ENCODE measurements around the gene TSHZ1. TPM values are rescaled to one million over a fixed set of nuclear protein-coding genes. Genes with fewer than 3 reads are reported as not detected.

TSHZ1 gene
- total RNA-seq, 2 donors from 2014 or later = 1.1 to 1.7 TPM

DNA sequence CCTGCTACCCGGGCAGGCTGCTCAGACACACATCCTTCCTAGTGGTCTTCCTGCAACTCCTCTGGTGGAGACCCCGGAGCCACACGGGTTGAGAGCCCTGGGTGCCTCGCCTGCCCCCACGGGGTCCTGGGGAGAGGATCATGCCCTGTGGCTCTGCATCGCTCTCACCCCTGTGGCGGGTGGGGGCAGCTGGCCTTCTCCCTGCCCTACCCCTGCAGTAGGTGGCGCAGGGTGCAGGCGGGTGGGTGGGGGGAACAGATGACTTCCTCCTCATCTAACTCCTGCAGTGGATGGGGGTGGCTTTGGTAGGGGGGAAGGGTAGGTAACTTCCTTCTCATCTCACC is 38.5 kb downstream of the TSHZ1 start:
- 89% methylated on average over 7 of the region's 9 CpGs; no CpG with 5 or more reads in 1 of the 2 experiments for WGBS, 2 experiments (ENCODE audit: insufficient coverage in 1 of 2, insufficient read length in 1 of 2)
- H3K27ac Mint-ChIP-seq = no peak overlapping the region
- H3K9me3 ChIP-seq (ENCODE audit: control insufficient read depth, low read length) = no peaks in the 10 kb centered on the region
- no peaks in the 10 kb centered on the region for H3K27me3 Mint-ChIP-seq (ENCODE audit: insufficient read depth)
- no peaks in the 10 kb centered on the region for H3K36me3 Mint-ChIP-seq (ENCODE audit: low read depth)
- H3K4me1 ChIP-seq (ENCODE audit: control insufficient read depth, insufficient read depth, low read length) = no peaks in the 10 kb centered on the region
- no peak overlapping the region for H3K4me3 ChIP-seq (ENCODE audit: low read length)
- H3K27ac ChIP-seq (ENCODE audit: low read depth, low read length) = no peak overlapping the region
- no peak overlapping the region for H3K9ac ChIP-seq (ENCODE audit: extremely low read depth, low read length, poor library complexity, severe bottlenecking)
- no peak for DNase-seq
- H3K36me3 ChIP-seq (ENCODE audit: control insufficient read depth, insufficient read depth, low read length) = no peaks in the 10 kb centered on the region
- H3K4me3 Mint-ChIP-seq = no peak overlapping the region
- TF ChIP-seq, protein P1, sequence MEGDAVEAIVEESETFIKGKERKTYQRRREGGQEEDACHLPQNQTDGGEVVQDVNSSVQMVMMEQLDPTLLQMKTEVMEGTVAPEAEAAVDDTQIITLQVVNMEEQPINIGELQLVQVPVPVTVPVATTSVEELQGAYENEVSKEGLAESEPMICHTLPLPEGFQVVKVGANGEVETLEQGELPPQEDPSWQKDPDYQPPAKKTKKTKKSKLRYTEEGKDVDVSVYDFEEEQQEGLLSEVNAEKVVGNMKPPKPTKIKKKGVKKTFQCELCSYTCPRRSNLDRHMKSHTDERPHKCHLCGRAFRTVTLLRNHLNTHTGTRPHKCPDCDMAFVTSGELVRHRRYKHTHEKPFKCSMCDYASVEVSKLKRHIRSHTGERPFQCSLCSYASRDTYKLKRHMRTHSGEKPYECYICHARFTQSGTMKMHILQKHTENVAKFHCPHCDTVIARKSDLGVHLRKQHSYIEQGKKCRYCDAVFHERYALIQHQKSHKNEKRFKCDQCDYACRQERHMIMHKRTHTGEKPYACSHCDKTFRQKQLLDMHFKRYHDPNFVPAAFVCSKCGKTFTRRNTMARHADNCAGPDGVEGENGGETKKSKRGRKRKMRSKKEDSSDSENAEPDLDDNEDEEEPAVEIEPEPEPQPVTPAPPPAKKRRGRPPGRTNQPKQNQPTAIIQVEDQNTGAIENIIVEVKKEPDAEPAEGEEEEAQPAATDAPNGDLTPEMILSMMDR (conservative IDR thresholded peaks at IDR 0.05) = no peak
- H3K9me3 Mint-ChIP-seq = no peaks in the 10 kb centered on the region
- H3K27me3 ChIP-seq (ENCODE audit: control insufficient read depth, insufficient read depth, low read length, poor library complexity, severe bottlenecking) = no peaks in the 10 kb centered on the region
- H3K4me1 Mint-ChIP-seq = peaks cover 14% of the 10 kb centered on the region

DNA sequence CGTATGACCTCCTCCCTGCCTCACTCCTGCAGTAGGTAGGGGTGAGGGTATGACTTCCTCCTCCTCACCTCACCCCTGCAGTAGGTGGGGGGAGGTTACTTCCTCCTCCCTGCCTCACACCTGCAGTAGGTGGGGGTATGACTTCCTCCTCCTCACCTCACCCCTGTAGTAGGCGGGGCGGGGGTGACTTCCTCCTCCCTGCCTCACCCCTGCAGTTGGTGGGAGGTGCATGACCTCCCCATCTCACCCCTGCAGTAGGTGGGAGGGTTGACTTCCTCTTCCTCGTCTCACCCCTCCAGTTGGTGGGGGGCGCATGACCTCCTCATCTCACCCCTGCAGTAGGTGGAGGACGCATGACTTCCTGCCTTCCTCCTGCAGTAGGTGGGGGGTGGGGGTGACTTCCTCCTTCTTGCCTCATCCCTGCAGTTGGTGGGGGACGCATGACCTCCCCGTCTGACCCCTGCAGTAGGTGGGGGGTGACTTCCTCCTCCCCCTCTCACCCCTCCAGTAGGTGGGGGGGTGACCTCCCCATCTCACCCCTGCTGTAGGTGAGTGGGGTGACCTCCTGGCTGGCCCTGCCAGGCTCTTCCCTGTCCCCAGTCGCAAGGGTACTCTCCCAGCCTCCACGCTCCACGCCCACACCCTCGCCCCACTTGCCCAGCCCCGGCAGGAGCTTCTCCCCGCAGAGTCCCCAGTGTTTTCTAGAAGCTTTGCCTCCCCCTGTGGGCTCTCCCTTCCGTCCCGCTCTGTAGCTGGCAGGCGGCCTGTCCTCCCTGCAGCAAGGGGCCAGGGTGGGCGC is 39.3 kb downstream of the TSHZ1 start:
- Histone ChIP-seq H3K4me3 (ENCODE audit: low read length) (no peak overlapping the region), H3K27me3 (ENCODE audit: control insufficient read depth, insufficient read depth, low read length, poor library complexity, severe bottlenecking) (no peaks in the 10 kb centered on the region), H3K9ac (ENCODE audit: extremely low read depth, low read length, poor library complexity, severe bottlenecking) (no peak overlapping the region), H3K36me3 (ENCODE audit: control insufficient read depth, insufficient read depth, low read length) (no peaks in the 10 kb centered on the region), H3K4me1 (ENCODE audit: control insufficient read depth, insufficient read depth, low read length) (no peaks in the 10 kb centered on the region), H3K27ac (ENCODE audit: low read depth, low read length) (no peak overlapping the region), H3K9me3 (ENCODE audit: control insufficient read depth, low read length) (no peaks in the 10 kb centered on the region)
- Mint-ChIP-seq H3K27ac (no peak overlapping the region), H3K4me1 (peaks cover 14% of the 10 kb centered on the region), H3K27me3 (ENCODE audit: insufficient read depth) (no peaks in the 10 kb centered on the region), H3K9me3 (no peaks in the 10 kb centered on the region), H3K36me3 (ENCODE audit: low read depth) (no peaks in the 10 kb centered on the region), H3K4me3 (no peak overlapping the region)
- 95% methylated on average over 11 of the region's 18 CpGs; no CpG with 5 or more reads in 1 of the 2 experiments for WGBS, 2 experiments (ENCODE audit: insufficient coverage in 1 of 2, insufficient read length in 1 of 2)
- TF ChIP-seq, protein P1 (conservative IDR thresholded peaks at IDR 0.05) = no peak
- DNase-seq = no peak

DNA sequence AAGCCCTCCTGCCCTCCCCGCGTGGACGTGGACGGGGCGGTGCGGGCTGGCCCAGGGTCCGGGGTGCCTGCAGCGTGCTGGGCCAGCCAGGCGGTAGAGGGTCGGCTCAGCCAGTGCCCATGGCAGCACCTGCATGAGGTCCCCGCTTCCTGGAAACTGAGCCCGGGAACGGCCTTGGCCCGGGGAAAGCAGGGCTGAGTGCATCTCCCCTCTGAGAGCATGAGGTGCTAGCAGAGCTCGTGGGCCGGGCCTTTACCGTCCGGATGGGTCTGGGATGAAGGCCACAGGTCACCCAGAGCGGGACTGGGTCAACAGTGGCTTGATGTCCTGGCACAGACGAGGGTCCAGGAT is 39.8 kb downstream of the TSHZ1 start:
- Mint-ChIP-seq H3K9me3 (no peaks in the 10 kb centered on the region), H3K4me1 (peaks cover 14% of the 10 kb centered on the region), H3K27me3 (ENCODE audit: insufficient read depth) (no peaks in the 10 kb centered on the region), H3K4me3 (no peak overlapping the region), H3K27ac (no peak overlapping the region), H3K36me3 (ENCODE audit: low read depth) (no peaks in the 10 kb centered on the region)
- Histone ChIP-seq H3K9me3 (ENCODE audit: control insufficient read depth, low read length) (no peaks in the 10 kb centered on the region), H3K4me1 (ENCODE audit: control insufficient read depth, insufficient read depth, low read length) (no peaks in the 10 kb centered on the region), H3K27me3 (ENCODE audit: control insufficient read depth, insufficient read depth, low read length, poor library complexity, severe bottlenecking) (no peaks in the 10 kb centered on the region), H3K27ac (ENCODE audit: low read depth, low read length) (no peak overlapping the region), H3K9ac (ENCODE audit: extremely low read depth, low read length, poor library complexity, severe bottlenecking) (no peak overlapping the region), H3K36me3 (ENCODE audit: control insufficient read depth, insufficient read depth, low read length) (no peaks in the 10 kb centered on the region), H3K4me3 (ENCODE audit: low read length) (no peak overlapping the region)
- WGBS, 2 experiments (ENCODE audit: insufficient coverage in 1 of 2, insufficient read length in 1 of 2) = 83 to 94% methylated on average over 4 to 20 of the region's 20 CpGs
- DNase-seq = no peak
- TF ChIP-seq, protein P1 (conservative IDR thresholded peaks at IDR 0.05) = no peak
